Suppressor macrophage (primary cell): ENCODE results near the gene RPAP2.

ENCODE experiments used
- DNase-seq, 4 experiments: peaks; one replicate each; pipeline ENCODE4 v3.0.0-alpha.2; 2020 to 2022

RPAP2 gene

GRCh38 chr1:92447976-92448375 is 149.1 kb downstream of the RPAP2 start:
- DNase-seq = no peak
